ENCODE measurements around the gene DOP1A.

The DOP1A gene

GRCh38 chr6:83072726-83073125 lies 5.3 kb downstream of the DOP1A start:
- no peak for DNase-seq

- no peak for DNase-seq
Observed at GRCh38 chr6:83073615-83074014, 6.1 kb downstream of the DOP1A start.

- no peak for DNase-seq
Observed at GRCh38 chr6:83083476-83083875, 16.0 kb downstream of the DOP1A start.

- DNase-seq, result no peak
Observed at GRCh38 chr6:83086751-83087150, 19.3 kb downstream of the DOP1A start.

DNA sequence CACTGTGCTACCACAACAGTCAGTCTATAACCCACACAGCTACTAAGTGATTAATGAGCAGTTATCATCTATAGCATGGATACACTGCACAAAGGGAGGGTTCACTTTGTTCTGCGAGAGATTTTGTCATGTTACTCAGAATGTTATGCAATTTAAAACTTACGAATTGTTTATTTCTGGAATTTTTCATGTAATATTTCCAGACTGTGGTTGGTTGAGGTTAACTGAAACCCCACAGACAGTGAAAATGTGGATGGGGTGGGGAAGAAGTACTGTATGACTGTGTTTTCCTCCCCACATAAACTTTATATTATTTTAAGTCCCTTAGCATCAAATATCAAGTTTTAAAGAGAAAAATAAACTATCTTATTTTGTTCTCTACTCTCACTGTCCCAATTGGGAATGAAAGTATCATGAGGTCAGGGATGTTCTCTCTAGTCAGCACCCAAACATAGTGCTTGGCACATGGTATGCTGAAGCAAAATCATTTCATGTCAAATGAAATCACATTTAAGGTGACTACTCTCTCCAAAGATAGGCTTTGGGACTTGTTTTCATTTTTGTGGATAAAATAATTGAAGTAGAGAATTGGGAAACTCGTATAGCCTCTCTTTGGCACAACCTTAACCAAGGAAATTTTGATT lies 25.4 kb downstream of the DOP1A start:
- no peak for DNase-seq

GRCh38 chr6:83096791-83097190 lies 29.3 kb downstream of the DOP1A start:
- no peak for DNase-seq

GRCh38 chr6:83097204-83097603 lies 29.7 kb downstream of the DOP1A start:
- DNase-seq, result no peak

DNA sequence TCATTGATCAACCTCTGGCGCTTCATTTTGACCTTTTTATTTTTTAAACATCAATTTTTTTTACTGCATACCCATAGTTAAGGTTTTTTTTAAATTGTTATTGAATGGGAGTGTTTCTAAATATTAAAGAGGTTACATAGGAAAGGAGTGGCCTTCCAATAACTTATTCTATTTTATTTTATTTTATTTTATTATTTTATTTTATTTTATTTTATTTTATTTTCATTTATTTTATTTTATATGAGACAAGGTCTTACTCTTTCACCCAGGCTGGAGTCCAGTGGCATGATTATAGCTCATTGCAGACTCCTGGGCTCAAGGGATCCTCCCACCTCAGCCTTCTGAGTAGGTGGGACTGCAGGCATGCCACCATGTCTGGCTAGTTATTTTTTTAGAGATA lies 30.2 kb downstream of the DOP1A start:
- no peak for DNase-seq

GRCh38 chr6:83098589-83098988 lies 31.1 kb downstream of the DOP1A start:
- DNase-seq, result no peak

DNA sequence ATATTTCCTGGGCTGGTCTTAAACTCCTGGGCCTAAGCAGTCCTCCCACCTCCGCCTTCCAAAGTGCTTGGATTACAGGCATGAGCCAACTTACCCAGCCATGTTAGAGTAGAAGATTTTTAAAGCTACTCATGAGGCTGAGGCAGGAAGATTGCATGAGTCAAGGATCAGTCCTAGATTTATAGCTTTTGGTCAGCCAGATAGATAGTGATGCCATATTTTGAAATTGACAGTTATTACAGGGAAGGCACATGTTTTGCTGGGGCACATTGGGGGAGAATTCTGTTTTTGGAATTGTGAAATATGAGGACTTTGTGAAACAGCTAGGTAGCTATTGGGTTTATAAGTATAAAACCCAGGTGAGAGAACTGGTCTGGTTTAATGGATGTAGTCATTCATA lies 40.9 kb downstream of the DOP1A start:
- DNase-seq, result no peak

DNA sequence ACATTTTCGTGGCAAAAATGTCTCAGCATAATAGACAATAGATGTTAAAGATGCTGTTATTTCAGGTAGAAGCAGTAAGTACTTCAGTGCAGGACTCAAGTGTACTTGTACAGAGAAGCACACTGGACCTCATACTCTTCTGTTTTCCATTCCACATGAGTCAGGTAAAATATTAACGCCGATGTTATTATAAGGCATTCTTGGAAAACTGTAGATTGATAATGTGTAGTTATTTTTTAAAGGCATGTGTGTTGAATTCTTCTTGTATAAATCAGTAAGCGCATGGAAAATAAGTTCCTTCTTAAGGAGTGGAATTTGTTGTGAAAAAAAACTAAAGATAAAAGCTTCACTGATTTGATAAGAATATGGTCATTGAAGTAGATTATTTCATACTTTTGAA lies 45.8 kb downstream of the DOP1A start:
- no peak for DNase-seq

- no peak for DNase-seq
Observed at GRCh38 chr6:83114164-83114563, 46.7 kb downstream of the DOP1A start.

GRCh38 chr6:83117802-83118201 lies 50.3 kb downstream of the DOP1A start:
- DNase-seq, result no peak

GRCh38 chr6:83119742-83120300 lies 52.4 kb downstream of the DOP1A start:
- no peak for DNase-seq

GRCh38 chr6:83124553-83124952 lies 57.1 kb downstream of the DOP1A start:
- no peak for DNase-seq

DNA sequence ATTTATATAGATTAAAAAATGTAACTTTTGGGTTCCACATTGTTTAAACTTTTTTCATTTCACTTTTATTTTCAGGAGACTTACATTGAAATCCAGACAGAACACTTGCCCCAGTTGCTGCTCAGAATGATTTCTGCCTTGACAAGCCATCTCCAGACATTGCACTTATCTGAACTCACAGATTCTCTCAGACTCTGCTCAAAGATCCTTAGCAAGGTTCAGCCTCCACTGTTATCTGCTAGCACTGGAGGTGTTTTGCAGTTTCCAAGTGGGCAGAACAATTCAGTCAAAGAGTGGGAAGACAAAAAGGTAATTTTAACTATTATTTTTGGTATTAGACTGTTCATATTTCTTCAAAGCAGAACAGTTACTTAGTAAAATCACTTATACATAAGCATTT lies 58.0 kb downstream of the DOP1A start:
- no peak for DNase-seq

DNA sequence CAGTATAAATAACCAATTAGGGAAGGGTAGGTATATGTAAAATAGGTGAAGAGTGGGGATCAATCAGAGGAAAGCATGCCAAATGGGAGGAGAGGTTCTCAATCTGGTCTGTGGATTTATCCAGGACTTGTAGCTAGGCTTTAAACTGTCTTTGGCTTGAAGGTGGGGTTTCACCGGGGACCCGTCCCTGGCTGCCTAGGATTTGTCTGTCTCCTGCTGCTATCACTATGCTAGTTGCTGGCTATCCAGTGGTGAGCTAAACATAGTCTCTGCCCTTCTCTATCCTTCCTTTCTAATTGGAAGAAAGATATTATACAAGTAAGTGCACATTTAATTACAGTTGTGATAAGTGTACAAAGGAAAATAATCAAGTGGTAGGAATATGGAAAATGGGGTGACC lies 58.8 kb downstream of the DOP1A start:
- DNase-seq, result no peak

GRCh38 chr6:83126807-83127206 lies 59.3 kb downstream of the DOP1A start:
- DNase-seq, result no peak

- no peak for DNase-seq
Observed at GRCh38 chr6:83127258-83127657, 59.8 kb downstream of the DOP1A start.

GRCh38 chr6:83127976-83128375 lies 60.5 kb downstream of the DOP1A start:
- no peak for DNase-seq

DNA sequence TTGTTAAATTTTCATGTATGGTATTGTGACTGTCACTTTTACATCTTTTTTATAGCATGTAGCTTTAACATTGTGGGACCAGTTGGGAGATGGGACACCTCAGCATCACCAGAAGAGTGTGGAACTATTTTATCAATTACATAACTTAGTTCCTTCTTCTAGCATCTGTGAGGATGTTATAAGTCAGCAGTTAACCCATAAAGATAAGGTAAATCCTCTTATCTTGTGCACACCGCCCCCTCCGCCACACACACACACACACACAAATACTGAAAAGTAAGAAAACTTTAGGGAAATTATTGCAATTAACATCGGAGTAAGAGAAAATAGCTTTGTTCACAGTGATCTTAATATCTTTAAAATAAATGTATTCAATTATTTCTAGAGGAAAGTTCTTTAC lies 64.7 kb downstream of the DOP1A start:
- DNase-seq, result no peak

DNA sequence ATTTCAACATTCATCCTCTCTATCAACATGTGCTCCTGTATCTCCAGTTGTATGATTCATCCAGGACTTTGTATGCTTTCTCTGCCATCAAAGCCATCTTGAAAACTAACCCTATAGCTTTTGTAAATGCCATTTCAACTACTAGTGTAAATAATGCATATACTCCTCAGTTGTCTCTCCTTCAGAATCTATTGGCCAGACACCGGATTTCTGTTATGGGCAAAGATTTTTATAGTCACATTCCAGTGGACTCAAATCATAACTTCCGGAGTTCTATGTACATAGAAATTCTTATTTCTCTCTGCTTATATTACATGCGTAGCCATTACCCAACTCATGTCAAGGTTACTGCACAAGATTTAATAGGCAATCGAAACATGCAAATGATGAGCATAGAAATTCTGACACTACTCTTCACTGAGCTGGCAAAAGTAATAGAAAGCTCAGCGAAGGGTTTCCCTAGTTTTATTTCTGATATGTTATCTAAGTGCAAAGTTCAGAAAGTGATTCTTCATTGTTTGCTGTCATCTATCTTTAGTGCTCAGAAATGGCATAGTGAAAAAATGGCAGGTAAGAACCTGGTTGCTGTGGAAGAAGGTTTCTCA lies 70.7 kb downstream of the DOP1A start:
- DNase-seq, result no peak

GRCh38 chr6:83138758-83139157 lies 71.3 kb downstream of the DOP1A start:
- DNase-seq, result no peak

DNA sequence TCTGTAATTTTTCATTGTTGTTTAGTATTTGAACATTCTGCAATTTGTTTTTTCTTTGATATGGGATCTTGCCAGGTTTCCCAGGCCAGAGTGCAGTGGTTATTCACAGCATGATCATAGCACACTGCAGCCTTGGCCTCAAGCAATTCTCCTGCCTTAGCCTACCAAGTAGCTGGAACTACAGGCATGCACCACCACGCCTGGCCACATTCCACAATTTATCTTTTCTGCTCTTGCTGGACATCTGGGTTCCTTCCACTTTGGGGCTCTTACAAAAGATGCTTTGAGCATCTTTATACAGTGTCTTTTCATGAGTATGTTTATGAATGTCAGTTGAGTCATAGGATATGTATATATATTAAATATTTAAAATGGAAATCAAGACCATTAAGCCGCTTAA lies 83.6 kb downstream of the DOP1A start:
- no peak for DNase-seq

- no peak for DNase-seq
Observed at GRCh38 chr6:83152913-83153312, 85.4 kb downstream of the DOP1A start.

Data from activated naive CD4-positive, alpha-beta T cell (primary cell).